Fibroblast of gingiva (primary cell): ENCODE measurements around the gene SEMA4A.
"Not testable (repeated sequence)": the region's sequence is repeated elsewhere in the genome, so short reads cannot be mapped to it uniquely, and the experiment has no call there.

Source experiments
- DNase-seq: peaks from one replicate; pipeline ENCODE4 v3.0.0-alpha.2; 2011; ENCODE audit warnings: low read depth

Gene SEMA4A

DNA sequence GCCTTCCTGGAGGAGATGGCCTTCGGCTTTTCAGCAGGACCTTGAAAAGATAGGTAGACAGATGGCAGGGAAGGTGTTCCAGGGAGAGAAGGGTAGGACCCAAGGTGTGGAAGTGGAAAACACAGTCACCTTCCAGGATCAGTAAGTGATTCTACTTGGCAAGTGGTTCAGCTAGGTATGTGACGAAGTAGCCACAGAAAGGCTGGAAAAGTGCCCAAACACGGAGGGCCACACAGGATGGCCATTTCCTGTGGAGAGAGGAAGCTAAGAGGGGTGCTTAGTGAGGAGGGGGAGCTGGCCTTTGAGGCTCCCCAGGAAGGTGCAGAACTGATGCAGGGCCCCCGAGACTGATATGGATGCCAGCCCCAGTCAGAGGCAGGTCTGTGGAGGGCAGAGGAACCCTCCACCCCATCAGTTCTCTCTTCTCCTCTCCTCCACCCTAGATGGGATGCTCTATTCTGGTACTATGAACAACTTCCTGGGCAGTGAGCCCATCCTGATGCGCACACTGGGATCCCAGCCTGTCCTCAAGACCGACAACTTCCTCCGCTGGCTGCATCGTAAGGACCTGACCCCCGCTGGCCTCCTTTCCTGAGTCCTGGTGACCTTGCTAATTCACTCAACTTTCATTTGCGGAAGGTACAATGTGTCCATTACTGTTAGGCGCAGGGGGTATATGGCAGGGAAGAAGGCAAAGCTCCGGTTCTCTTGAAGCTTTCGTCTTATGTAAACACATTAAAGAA lies 6.8 kb downstream of the SEMA4A start:
- DNase-seq: no peak

DNA sequence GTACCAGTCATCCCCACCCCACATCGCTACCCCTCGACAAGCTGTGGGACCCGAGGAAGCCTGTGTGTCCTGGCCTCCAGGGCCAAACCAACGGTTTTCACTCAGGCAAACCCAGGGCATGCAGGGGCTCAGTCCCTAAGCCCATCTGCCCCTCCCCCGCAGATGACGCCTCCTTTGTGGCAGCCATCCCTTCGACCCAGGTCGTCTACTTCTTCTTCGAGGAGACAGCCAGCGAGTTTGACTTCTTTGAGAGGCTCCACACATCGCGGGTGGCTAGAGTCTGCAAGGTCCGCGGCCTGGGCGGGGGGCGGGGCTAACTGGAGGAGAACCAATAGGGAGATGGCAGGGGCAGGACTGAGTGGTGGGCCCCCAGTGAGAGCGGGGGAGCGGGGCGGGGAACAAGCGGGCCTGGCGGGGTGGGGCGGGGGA lies 7.4 kb downstream of the SEMA4A start:
- DNase-seq: peak; percentile 64

DNA sequence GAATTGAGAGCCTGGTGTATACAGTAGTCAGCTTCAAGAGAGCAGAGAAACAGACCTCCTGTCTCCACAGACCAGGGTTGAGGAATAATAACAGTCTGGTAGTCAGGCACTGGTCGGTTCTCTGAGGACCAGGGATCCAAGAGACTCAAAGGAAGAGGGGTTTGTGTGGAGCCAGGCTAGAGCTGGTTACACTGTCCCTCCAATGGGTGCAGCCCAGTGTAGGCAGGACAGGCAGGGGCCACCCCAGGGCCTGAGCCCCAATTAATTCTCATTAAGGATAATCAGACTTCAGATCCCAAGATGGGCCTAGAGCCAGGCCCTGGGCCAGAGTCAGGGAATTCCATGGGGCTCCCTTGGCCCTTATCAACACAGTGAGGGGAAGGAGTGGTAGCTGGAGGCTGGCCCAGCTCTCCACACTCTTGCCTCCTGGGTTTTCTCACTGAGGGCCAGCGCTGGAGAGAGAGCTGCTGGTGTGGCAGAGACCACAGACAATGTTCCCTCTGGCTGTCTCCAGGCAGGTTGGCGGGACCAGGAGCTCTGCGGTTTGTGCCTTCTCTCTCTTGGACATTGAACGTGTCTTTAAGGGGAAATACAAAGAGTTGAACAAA lies 9.1 kb downstream of the SEMA4A start:
- DNase-seq: no peak

DNA sequence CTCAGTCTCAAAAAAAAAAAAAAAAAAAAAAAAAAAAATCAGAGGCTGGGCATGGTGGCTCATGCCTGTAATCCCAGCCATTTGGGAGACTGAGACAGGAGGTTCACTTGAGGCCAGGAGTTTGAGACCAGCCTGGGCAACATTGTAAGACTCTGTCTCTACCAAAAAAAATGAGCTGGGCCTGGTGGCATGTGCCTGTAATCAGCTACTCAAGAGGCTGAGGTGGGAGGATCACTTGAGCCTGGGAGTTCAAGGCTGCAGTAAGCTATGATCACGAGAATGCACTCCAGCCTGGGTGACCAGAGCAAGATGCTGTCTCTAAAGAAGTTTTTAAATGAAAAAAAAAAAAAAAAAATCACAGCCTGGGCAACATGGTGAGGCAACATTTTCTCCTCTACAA lies 10.3 kb downstream of the SEMA4A start:
- no peak for DNase-seq

DNA sequence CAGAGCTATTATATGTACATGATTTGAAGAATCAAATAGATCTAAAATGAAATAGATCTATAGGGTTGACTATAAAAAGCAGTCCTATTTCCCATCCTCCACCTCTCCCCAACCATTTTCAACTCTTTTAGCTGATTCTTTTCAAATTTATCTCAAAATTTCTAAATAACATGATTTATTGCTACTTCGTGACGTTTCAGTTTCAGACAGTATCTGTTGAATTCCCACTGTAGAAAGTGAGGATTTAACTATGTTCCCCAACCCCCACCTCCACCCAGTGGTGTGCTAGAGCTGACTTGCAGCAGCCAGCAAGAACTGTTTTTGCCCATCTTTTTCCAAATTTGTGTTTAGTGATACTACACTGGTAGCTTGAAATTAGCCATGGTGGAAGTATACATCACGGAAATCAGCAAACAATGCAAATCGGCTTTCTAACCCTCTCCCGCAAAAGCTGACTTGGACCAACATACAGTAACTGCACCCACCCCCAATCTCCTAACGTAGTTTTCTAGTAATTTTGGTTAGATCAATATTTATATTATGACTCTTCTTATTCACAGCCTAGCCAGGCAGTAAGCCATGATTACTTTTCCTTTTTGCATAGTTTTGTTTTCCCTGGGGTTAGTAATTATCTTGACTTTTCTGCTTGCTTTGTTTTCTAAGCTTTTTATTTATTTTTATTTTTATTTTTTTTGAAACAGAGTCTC lies 10.9 kb downstream of the SEMA4A start:
- no peak for DNase-seq

DNA sequence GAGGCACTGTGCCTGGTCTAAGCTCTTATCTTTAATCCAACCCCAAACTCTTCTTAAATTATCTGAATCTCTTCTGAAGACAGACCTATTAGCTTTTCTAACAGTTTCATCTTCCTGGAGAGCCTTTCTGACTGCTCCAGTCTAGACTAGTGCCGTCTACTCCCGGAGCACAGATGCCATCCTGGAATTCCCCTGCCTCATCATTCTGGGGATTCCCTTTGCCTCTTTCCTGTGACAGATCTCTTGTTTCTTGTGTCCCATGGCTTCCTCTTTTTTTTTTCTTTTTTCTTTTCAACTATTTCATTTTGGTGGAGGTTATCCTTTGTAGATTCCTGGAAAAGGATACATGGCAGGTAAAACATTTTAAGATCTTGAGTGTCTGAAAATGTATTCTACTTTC lies 11.7 kb downstream of the SEMA4A start:
- DNase-seq: no peak

DNA sequence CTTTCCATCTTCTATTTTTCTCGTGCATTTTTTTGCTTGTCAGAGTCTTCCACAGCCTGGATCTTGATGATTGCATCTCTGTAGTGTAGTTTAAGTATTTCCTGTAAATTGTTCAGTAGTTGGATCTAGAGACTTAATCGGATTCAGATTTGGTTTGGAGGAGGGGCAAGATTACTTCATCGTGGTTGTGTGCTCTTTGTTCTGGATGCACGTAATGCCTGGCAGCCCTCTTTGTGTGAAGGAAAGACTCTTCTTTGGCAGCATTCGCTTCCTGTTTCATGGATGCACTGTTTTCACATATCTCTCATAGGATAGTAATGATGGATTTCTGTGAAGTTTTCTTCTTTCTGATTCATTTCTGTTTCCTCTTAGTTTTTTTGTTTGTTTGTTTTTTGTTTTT lies 14.2 kb downstream of the SEMA4A start:
- peak; percentile 71 for DNase-seq

GRCh38 chr1:156172696-156173470 lies 19.5 kb downstream of the SEMA4A start:
- DNase-seq: no peak

- DNase-seq: no peak
Measured at GRCh38 chr1:156176610-156177210, 23.3 kb downstream of the SEMA4A start.

DNA sequence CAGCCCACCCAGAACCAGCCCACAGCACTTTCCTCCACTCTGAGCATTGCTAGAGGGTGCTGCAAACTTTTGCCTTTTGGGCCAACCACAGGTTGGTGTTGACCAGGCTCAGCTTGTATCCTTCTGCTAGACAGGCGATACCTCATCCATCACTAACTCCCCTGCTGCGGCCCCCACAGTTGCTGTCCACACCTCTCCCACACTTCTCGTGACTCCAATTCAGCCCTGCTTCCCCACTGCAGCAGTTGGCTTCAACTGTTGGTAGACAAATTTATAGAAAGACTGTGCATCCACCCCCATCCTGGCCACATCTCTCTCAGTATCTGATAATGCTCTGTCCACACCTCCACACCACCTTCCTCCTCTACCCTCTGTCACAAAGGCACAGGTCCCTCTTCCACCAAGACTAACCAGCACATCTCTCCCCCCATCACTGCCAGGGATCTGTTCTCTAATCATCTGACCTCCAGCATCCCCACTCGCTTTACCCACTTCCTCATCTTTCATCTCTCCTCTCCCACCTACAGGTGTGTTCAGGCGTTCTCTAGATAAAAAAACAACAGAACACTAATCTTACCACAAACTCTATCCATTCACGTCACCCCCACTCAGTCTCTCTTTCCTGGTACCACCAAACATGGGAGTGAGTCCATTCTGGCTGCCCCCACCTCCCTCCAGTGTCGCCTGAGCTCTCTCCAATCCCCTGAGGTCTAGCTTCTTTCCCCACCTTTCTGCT lies 24.7 kb downstream of the SEMA4A start:
- DNase-seq: no peak

DNA sequence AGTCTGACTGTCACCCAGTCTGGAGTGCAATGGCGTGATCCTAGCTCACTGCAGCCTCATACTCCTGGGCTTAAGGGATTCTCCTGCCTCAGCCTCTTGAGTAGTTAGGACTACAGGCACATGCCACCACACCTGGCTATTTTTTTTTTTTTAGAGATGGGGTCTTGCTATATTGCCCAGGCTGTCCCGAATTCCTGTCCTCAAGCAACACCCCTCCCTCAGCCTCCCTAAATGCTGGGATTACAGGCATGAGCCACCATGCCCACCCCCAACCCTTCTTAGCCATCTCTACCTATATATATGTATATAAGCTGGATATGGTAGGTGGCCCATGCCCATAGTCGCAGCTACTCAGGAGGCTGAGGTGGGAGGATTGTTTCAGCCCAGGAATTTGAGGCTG lies 27.1 kb downstream of the SEMA4A start:
- no peak for DNase-seq

DNA sequence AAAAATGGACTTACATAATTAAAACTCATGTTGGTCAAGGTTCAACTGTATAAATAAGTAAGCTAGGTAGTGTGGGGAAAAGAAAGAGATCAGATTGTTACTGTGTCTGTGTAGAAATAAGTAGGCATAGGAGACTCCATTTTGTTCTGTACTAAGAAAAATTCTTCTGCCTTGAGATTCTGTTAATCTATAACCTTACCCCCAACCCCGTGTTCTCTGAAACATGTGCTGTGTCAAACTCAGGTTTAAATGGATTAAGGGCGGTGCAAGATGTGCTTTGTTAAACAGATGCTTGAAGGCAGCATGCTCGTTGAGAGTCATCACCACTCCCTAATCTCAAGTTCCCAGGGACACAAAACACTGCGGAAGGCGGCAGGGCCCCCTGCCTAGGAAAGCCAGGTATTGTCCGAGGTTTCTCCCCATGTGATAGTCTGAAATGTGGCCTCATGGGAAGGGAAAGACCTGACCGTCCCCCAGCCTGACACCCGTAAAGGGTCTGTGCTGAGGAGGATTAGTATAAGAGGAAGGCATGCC lies 28.1 kb downstream of the SEMA4A start:
- DNase-seq: not testable (repeated sequence)

- not testable (repeated sequence) for DNase-seq
Measured at GRCh38 chr1:156182010-156182779, 28.8 kb downstream of the SEMA4A start.

GRCh38 chr1:156186347-156187177 lies 33.2 kb downstream of the SEMA4A start:
- not testable (repeated sequence) for DNase-seq

DNA sequence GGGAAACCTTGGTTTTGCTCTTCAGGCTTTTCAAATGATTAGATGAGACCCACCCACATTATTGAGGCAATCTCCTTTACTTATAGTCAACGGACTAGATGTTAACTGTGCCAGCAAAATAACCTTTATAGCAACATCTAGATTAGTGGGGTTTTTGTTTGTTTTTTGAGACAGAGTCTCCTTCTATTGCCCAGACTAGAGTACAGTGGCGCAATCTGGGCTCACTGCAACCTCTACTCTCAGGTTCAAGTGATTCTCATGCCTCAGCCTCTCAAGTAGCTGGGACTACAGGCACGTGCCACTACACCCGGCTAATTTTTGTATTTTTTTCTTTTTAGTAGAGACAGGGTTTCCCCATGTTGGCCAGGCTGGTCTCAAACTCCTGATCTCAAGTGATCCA lies 36.9 kb downstream of the SEMA4A start:
- not testable (repeated sequence) for DNase-seq

GRCh38 chr1:156191292-156191964 lies 38.0 kb downstream of the SEMA4A start:
- no peak for DNase-seq

DNA sequence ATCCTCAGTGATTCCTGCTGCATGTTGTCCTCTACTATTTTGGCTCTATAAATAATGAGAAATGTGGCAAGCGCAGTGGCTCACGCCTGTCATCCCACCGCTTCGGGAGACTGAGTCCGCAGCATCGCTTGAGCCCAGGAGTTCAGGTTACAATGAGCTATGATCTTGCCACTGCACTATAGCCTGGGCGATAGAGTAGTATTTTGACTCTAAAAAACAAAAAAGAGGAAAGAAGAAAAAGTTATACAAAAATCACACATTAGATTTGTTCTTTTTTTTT lies 39.8 kb downstream of the SEMA4A start:
- DNase-seq: no peak

GRCh38 chr1:156193488-156194299 lies 40.3 kb downstream of the SEMA4A start, which contains the start of gene SLC25A44:
Gene SLC25A44 (plus strand): TSS chr1:156194104. CDS start chr1:156199848, 5,744 bp downstream.
- DNase-seq: peak; percentile 98
